H9 (cell line): Measurements from ENCODE around the gene AGTRAP. TPM values are rescaled to one million over a fixed set of nuclear protein-coding genes. Genes with fewer than 3 reads are reported as not detected.
A peak's percentile ranks its signal among the peaks of the same experiment; 100 is the strongest.

Source experiments
- DNase-seq: peaks from one replicate; pipeline ENCODE4 v3.0.0-alpha.2; 2017
- H2AFZ ChIP-seq: one replicate; pipeline ENCODE4 v1.6.1; 2013; ENCODE audit warnings: mild to moderate bottlenecking, low read length, control low read depth, moderate library complexity
- H2AK5ac ChIP-seq: 2 replicates; pipeline ENCODE4 v1.6.1; 2013; ENCODE audit warnings: low read length, control low read depth, mixed read lengths; ENCODE audit not compliant: insufficient read length
- H2BK120ac ChIP-seq: one replicate; pipeline ENCODE4 v1.6.1; 2013; ENCODE audit warnings: low read depth, mild to moderate bottlenecking, low read length, control low read depth, inconsistent platforms; ENCODE audit not compliant: poor library complexity, severe bottlenecking
- H2BK12ac ChIP-seq: 2 replicates; pipeline ENCODE4 v1.6.1; 2013; ENCODE audit warnings: low read length, control low read depth, mixed read lengths, low read depth; ENCODE audit not compliant: insufficient read length
- H2BK15ac ChIP-seq: 2 replicates; pipeline ENCODE4 v1.6.1; 2013; ENCODE audit warnings: low read depth, low read length, control low read depth
- H2BK20ac ChIP-seq: one replicate; pipeline ENCODE4 v1.6.1; 2013; ENCODE audit warnings: low read depth, mild to moderate bottlenecking, low read length, control low read depth, inconsistent platforms; ENCODE audit not compliant: poor library complexity, severe bottlenecking
- H2BK5ac ChIP-seq: 2 replicates; pipeline ENCODE4 v1.6.1; 2013; ENCODE audit warnings: low read length, control low read depth, mixed read lengths; ENCODE audit not compliant: insufficient read length
- H3K14ac ChIP-seq: 2 replicates; pipeline ENCODE4 v1.6.1; 2013; ENCODE audit warnings: low read length, control low read depth; ENCODE audit not compliant: insufficient read depth
- H3K18ac ChIP-seq: 2 replicates; pipeline ENCODE4 v1.6.1; 2013; ENCODE audit warnings: low read depth, mild to moderate bottlenecking, mixed read lengths, low read length, control low read depth; ENCODE audit not compliant: insufficient read length
- H3K23ac ChIP-seq: 2 replicates; pipeline ENCODE4 v1.6.1; 2013; ENCODE audit warnings: low read length, control low read depth, mixed read lengths, low read depth; ENCODE audit not compliant: insufficient read length
- H3K23me2 ChIP-seq: 2 replicates; pipeline ENCODE4 v1.6.1; 2013; ENCODE audit warnings: low read depth, mild to moderate bottlenecking, mixed read lengths, low read length, control low read depth; ENCODE audit not compliant: insufficient read length, poor library complexity, severe bottlenecking
- H3K27ac ChIP-seq: 2 replicates; pipeline ENCODE4 v1.5.1; 2013; ENCODE audit warnings: low read length, control low read depth, mixed read lengths, low read depth; ENCODE audit not compliant: insufficient read length
- H3K27me3 ChIP-seq: 2 replicates; pipeline ENCODE4 v1.6.1; 2013; ENCODE audit warnings: low read length, control low read depth, inconsistent platforms; ENCODE audit not compliant: insufficient read depth
- H3K4ac ChIP-seq: 2 replicates; pipeline ENCODE4 v1.6.1; 2013; ENCODE audit warnings: low read depth, mild to moderate bottlenecking, control low read depth, inconsistent platforms, low read length, moderate library complexity
- H3K4me1 ChIP-seq: 2 replicates; pipeline ENCODE4 v1.6.1; 2013; ENCODE audit warnings: low read length, control low read depth, inconsistent platforms; ENCODE audit not compliant: insufficient read depth
- H3K4me2 ChIP-seq: 2 replicates; pipeline ENCODE4 v1.6.1; 2013; ENCODE audit warnings: low read length, control low read depth, mixed read lengths; ENCODE audit not compliant: insufficient read length, insufficient read depth
- H3K56ac ChIP-seq: 2 replicates; pipeline ENCODE4 v1.6.1; 2013; ENCODE audit warnings: low read depth, mild to moderate bottlenecking, mixed read lengths, low read length, control low read depth; ENCODE audit not compliant: insufficient read length
- H3K79me1 ChIP-seq: 2 replicates; pipeline ENCODE4 v1.6.1; 2013; ENCODE audit warnings: low read depth, mild to moderate bottlenecking, moderate library complexity, low read length, control low read depth, inconsistent platforms; ENCODE audit not compliant: insufficient read depth, poor library complexity, severe bottlenecking
- H3K79me2 ChIP-seq: 2 replicates; pipeline ENCODE4 v1.6.1; 2013; ENCODE audit warnings: low read length, control low read depth, inconsistent platforms; ENCODE audit not compliant: insufficient read depth
- H3K9ac ChIP-seq: 2 replicates; pipeline ENCODE4 v1.6.1; 2013; ENCODE audit warnings: low read length, control low read depth, mixed read lengths; ENCODE audit not compliant: insufficient read length; ENCODE audit errors: extremely low read depth
- H3K9me3 ChIP-seq: one replicate; pipeline ENCODE4 v1.6.1; 2013; ENCODE audit warnings: low read depth, low read length, inconsistent platforms; ENCODE audit not compliant: control insufficient read depth
- H3T11ph ChIP-seq: one replicate; pipeline ENCODE4 v1.6.1; 2013; ENCODE audit warnings: mild to moderate bottlenecking, low read length, control low read depth, inconsistent platforms
- H4K20me1 ChIP-seq: one replicate; pipeline ENCODE4 v1.6.1; 2013; ENCODE audit not compliant: control insufficient read depth, insufficient read length, insufficient read depth
- H4K5ac ChIP-seq: 2 replicates; pipeline ENCODE4 v1.6.1; 2013; ENCODE audit warnings: low read depth, mild to moderate bottlenecking, mixed read lengths, low read length, control low read depth; ENCODE audit not compliant: insufficient read length
- H4K8ac ChIP-seq: replicated peaks from 2 replicates; pipeline ENCODE4 v1.6.1; 2013; ENCODE audit warnings: low read length, control low read depth, mixed read lengths, low read depth; ENCODE audit not compliant: insufficient read length
- H4K91ac ChIP-seq: 2 replicates; pipeline ENCODE4 v1.6.1; 2013; ENCODE audit warnings: low read depth, mild to moderate bottlenecking, moderate library complexity, mixed read lengths, low read length, control low read depth; ENCODE audit not compliant: insufficient read length
- H3K27ac Mint-ChIP-seq, 3 experiments: 2 replicates in 2 of 3; 3 replicates in 1 of 3; pipeline ENCODE4 v1.8.0; 2020 to 2021; ENCODE audit warnings: mixed read lengths in 3 of 3, mild to moderate bottlenecking in 1 of 3, moderate library complexity in 1 of 3
- H3K27me3 Mint-ChIP-seq: 2 replicates; pipeline ENCODE4 v1.8.0; 2021; ENCODE audit warnings: low read depth, mild to moderate bottlenecking, moderate library complexity, mixed read lengths
- H3K36me3 Mint-ChIP-seq, 3 experiments: 2 replicates in 2 of 3; 3 replicates in 1 of 3; pipeline ENCODE4 v1.8.0; 2020 to 2021; ENCODE audit warnings: low read depth in 3 of 3, mixed read lengths in 3 of 3; ENCODE audit not compliant: insufficient read depth in 1 of 3
- H3K4me1 Mint-ChIP-seq, 2 experiments: 2 replicates each; pipeline ENCODE4 v1.8.0; 2020; ENCODE audit warnings: mixed read lengths in 2 of 2
- H3K4me3 Mint-ChIP-seq, 2 experiments: 2 replicates in 1 of 2; 3 replicates in 1 of 2; pipeline ENCODE4 v1.8.0; 2020 to 2021; ENCODE audit warnings: mild to moderate bottlenecking in 2 of 2, mixed read lengths in 2 of 2, moderate library complexity in 1 of 2
- H3K9me3 Mint-ChIP-seq, 2 experiments: 2 replicates in 1 of 2; 3 replicates in 1 of 2; pipeline ENCODE4 v1.8.0; 2020; ENCODE audit warnings: mild to moderate bottlenecking in 2 of 2, mixed read lengths in 2 of 2, moderate library complexity in 1 of 2
- WGBS: extraction: QIAGEN DNeasy Blood & Tissue Kit; methylation state at CpG from one replicate; pipeline ENCODE4 v1.1.7; 2013; ENCODE audit warnings: missing lambda C conversion rate, low lambda C conversion rate, mixed read lengths; ENCODE audit not compliant: insufficient read length; ENCODE audit errors: extremely low coverage; 5-methylcytosine and 5-hydroxymethylcytosine counted together
- total RNA-seq: library from RNA; stranded (reverse); gene quantifications from 2 replicates; pipeline ENCODE4 v1.2.1, GENCODE V29; 2021
- TF ChIP-seq, protein P1 (sequence below): fragments of 200-600 bp; sonication (generic); conservative IDR thresholded peaks from 3 replicates; pipeline ENCODE4 v1.8.0; 2021; ENCODE audit warnings: antibody characterized with exemption, mild to moderate bottlenecking

AGTRAP gene
- total RNA-seq, 1 experiment from 2014 or later: 60.9 TPM

DNA sequence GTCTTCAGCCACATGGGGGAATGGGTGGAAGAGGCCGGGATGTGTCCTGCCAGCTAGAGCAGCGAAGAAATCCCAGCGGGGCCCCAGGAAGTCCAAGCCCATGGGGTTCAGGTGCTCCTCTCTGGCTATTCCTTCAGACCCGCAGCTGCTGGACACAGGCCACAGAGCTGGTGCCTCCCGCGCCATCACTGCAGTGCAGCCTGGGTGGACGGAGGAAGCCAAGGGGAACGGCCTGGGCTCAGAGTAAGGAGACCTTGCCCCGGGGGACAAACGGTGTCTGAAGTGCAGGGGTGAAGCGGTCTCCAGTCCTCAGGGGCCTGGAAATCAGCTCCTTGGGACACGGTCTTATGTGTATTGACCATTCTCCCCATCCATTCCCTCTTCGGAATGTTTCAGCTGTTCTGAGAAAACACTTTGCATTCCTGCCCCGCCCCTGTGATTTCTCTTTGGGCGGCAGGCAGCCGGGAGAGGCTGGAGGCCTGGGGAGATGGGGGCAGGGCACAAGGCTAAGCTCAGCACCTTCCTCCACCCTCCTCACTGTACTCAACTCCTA lies 51.4 kb downstream of the AGTRAP start:
- H2AFZ ChIP-seq: no peak overlapping the region
- H3K27ac Mint-ChIP-seq: peak overlapping the region in 1 of 3 experiments; percentile 72; a peak in 1 of 7 replicates
- H3K4me3 Mint-ChIP-seq: no peak overlapping the region

More for the DNA sequence above, 51.4 kb downstream of the AGTRAP start:
- Histone ChIP-seq H3K56ac (no peak overlapping the region), H3K4me1 (peaks cover 6% of the 10 kb centered on the region; the same call in 1 of the 2 replicates), H2AK5ac (no peak overlapping the region), H3K9me3 (no peaks in the 10 kb centered on the region), H2BK12ac (no peak overlapping the region), H3K79me1 (no peaks in the 10 kb centered on the region), H3K18ac (peak overlapping the region; percentile 1), H3K23me2 (no peaks in the 10 kb centered on the region), H2BK120ac (no peak overlapping the region), H3K9ac (no peak overlapping the region), H4K5ac (no peak overlapping the region), H3K4me2 (no peak overlapping the region), H3K14ac (no peak overlapping the region), H4K20me1 (no peaks in the 10 kb centered on the region), H4K8ac (no peak overlapping the region), H4K91ac (no peak overlapping the region), H2BK15ac (no peak overlapping the region), H3K27ac (no peak overlapping the region), H2BK20ac (no peak overlapping the region), H3K79me2 (no peaks in the 10 kb centered on the region), H3K23ac (no peak overlapping the region), H3K27me3 (no peaks in the 10 kb centered on the region), H3K4ac (no peak overlapping the region), H3T11ph (no peak overlapping the region), H2BK5ac (no peak overlapping the region)
- peaks cover 3 to 20% (median 17%) of the 10 kb centered on the region in 3 experiments; a peak in 5 of 7 replicates for H3K36me3 Mint-ChIP-seq
- no peak for DNase-seq
- H3K27me3 Mint-ChIP-seq: peaks cover 1% of the 10 kb centered on the region; the same call in 1 of the 2 replicates
- H3K9me3 Mint-ChIP-seq: no peaks in the 10 kb centered on the region
- H3K4me1 Mint-ChIP-seq: peaks cover 25 to 34% of the 10 kb centered on the region in 2 experiments
- WGBS: no CpG with 5 or more reads among the region's 16 CpGs
- TF ChIP-seq, protein P1, sequence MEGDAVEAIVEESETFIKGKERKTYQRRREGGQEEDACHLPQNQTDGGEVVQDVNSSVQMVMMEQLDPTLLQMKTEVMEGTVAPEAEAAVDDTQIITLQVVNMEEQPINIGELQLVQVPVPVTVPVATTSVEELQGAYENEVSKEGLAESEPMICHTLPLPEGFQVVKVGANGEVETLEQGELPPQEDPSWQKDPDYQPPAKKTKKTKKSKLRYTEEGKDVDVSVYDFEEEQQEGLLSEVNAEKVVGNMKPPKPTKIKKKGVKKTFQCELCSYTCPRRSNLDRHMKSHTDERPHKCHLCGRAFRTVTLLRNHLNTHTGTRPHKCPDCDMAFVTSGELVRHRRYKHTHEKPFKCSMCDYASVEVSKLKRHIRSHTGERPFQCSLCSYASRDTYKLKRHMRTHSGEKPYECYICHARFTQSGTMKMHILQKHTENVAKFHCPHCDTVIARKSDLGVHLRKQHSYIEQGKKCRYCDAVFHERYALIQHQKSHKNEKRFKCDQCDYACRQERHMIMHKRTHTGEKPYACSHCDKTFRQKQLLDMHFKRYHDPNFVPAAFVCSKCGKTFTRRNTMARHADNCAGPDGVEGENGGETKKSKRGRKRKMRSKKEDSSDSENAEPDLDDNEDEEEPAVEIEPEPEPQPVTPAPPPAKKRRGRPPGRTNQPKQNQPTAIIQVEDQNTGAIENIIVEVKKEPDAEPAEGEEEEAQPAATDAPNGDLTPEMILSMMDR: no peak
